Umbilical cord (tissue), 2 donors: Measurements from ENCODE around the gene VWA7. TPM values are rescaled to one million over a fixed set of nuclear protein-coding genes. Genes with fewer than 3 reads are reported as not detected.
"Not testable (repeated sequence)": the region's sequence is repeated elsewhere in the genome, so short reads cannot be mapped to it uniquely, and the experiment has no call there.

Source experiments
- DNase-seq: peaks from one replicate; pipeline ENCODE4 v3.0.0-alpha.2; 2015; ENCODE audit warnings: low spot score
- total RNA-seq: library from RNA; depleted of rRNA; stranded (reverse); fragments of >200 nt; gene quantifications from one replicate; pipeline ENCODE4 v1.2.3, GENCODE V29; 2014; ENCODE audit warnings: low replicate concordance; ENCODE audit not compliant: insufficient read depth

VWA7 gene
- not detected for total RNA-seq

DNA sequence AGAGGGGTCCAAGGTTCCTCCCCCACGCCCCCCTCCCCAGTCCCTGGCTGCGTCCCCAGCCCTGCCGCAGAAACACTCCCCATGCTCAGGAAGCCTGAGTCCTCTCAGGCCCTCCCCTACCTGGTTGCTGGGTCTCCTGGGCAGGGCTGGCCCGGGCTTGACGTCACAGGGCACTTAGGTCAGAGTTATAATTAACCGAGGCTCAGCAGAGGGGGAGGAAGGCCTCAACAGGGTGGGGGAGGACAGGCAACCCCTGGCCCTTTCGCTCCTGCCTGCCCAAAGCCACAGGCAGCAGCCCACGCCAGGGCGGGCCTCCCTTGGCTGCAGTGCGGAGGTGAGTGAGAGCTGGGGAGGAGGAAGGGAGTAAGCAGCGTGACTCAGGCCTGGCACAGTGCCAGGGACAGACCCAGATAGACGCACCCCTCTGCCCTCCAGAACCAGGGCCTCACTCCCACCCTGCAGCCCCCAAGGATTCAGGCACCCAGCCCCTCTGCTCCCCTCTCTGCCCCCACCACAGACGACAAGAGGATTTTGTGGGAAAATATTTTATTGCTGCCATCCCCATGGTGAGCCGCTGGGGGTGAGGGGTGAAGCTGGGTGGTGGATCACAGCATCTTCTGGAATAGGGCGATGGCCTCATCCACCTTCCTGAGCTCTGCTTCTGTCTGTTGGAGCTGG lies at the start of gene VWA7:
VWA7 (minus strand) TSS at position 340 of the 678 bp plus-strand sequence. CDS start 549 bp downstream, outside the sequence.
- peak; percentile 60 for DNase-seq

DNA sequence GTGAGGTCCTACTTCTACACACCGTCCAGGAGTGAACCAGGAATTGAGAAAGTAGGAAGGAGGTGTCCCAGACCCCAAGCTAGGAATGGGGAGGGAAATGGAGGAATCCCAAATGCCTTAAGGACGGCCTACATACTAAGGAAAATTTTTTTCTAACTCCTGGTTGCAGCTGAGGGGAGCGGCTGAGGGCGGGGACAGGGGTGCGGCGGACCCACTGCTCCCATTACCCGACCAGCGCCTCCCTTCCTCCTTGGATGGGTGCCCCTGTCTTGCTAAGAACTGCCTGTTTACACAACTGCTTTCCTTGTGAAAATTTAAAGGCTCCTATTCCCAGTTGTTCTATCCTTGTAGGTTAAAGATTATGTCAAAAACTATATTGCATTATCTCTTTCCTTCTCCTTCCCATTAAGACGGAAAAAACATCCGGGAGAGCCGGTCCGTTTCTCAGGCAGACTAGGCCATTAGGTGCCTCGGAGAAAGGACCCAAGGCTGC lies 49.7 kb upstream of the VWA7 start:
- peak; percentile 96 for DNase-seq

- DNase-seq, result no peak
These were observed 48.4 kb upstream of the VWA7 start for GRCh38 chr6:31825553-31825952.

- not testable (repeated sequence) for DNase-seq
These were observed 46.6 kb upstream of the VWA7 start for GRCh38 chr6:31823592-31824196.

DNA sequence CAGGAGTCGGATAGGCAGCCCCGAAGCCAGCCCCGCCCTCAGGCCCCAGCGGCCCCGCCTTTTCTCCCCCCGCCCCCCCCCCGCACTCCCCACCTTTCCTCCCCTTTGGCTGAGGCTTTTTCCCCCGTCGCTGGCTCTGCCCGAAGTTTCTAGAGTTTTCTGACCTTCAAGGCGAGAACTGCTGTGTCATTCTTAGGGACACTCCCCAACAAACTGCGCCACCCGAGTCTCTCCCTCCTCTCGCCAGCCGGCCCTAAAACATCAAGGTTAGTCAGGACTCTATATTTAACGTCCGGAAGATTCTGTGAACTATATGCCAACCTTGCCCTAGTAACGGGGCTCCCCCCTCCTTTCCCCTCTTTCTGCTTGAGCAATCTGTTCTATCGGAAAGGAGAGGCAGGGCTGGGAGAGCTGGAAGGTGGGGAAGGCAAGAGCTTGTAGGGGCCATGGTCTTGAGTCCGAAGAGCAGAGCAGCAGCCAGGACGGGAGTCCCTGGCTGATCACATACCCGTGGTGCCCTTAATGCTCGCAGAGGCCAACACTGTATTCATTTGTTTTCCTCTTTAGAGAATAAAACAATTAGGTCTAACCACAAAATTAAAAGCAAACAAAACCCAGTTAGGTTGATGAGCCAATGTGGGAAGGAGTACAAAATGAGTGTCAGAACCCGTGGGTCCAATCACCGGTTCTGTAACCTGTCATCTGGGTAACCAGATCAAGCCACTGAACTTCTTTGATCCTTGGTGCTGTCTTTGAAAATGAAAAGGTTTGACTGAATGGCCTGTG lies 45.1 kb upstream of the VWA7 start:
- DNase-seq, result peak; percentile 88

GRCh38 chr6:31821301-31822035 lies 44.3 kb upstream of the VWA7 start:
- DNase-seq, result no peak

GRCh38 chr6:31820399-31820798 lies 43.3 kb upstream of the VWA7 start:
- DNase-seq, result not testable (repeated sequence)

DNA sequence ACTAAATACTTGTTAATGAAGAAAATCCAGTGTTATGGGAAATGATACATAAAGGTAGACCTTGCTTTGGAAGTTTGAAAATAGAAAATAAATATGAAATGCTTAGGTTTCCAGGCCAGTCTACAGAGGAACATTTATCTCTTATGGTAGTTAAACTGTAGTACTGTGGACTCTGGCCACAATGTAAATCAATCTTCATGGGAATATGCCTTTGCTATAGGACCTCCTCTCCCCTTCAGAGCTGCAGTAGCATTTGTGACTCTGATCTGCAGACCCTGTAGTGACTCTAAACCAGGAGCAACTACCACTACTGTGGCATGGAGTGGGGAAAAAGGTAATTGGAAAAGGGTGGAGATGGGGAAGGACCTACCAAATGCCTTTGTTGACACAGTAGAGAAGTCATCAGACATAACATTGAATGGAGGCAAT lies 42.8 kb upstream of the VWA7 start:
- DNase-seq, result no peak

GRCh38 chr6:31817929-31818511 lies 40.9 kb upstream of the VWA7 start:
- not testable (repeated sequence) for DNase-seq

- not testable (repeated sequence) for DNase-seq
These were observed 40.2 kb upstream of the VWA7 start for GRCh38 chr6:31817133-31817928.

DNA sequence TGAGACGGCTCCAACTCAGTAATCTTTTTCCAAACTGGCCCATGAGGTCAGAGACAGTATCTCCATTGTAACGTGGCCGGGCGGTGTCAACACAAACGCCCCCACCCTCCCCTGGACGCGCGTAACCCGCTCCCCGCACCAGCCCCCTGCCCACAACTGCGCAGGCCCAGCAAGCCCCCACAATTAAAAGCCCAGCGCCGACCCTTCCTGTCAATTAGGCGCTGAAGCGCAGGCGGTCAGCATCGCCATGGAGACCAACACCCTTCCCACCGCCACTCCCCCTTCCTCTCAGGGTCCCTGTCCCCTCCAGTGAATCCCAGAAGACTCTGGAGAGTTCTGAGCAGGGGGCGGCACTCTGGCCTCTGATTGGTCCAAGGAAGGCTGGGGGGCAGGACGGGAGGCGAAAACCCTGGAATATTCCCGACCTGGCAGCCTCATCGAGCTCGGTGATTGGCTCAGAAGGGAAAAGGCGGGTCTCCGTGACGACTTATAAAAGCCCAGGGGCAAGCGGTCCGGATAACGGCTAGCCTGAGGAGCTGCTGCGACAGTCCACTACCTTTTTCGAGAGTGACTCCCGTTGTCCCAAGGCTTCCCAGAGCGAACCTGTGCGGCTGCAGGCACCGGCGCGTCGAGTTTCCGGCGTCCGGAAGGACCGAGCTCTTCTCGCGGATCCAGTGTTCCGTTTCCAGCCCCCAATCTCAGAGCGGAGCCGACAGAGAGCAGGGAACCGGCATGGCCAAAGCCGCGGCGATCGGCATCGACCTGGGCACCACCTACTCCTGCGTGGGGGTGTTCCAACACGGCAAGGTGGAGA lies 38.1 kb upstream of the VWA7 start, which contains the start of the genes HSPA1A and HSPA1L:
HSPA1A (plus strand) TSS at position 519 of the 814 bp plus-strand sequence; CDS start at position 733, 214 bp downstream.
HSPA1L (minus strand) TSS at position 259 of the 814 bp plus-strand sequence. CDS start 3,311 bp downstream, outside the sequence.
- DNase-seq, result peak; percentile 99

DNA sequence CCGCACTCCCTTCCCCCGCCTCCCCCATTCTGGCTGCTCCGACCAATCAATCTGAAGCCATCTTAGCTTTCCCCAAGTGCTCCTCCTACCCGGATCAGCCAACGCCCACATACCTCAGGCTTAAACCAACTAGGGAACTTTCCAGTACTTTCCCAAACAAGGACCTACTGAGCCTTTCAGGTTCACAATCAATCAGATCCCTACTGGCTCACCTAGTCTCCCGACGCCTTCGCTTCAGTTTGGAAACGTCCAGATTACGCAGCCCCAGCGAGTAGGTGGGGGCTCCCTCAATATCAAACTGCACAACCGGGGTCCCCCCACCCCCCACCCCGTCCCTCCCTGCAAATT lies 37.5 kb upstream of the VWA7 start:
- DNase-seq, result peak; percentile 99

DNA sequence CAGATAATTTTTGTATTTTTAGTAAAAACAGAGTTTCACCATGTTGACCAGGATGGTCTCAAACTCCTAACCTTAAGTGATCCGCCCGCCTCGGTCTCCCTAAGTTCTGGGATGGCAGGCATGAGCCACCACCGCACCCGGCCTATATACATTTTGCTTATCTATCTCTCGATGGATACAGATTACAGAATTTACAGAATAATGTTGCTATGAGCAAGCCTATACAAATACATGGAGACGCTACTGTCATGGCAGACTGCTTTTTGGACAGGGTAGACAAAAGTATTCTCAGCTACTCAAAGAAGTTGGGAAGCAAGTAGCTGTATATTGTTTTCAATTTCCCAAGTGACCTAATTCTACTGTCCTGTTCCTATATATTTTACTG lies 36.3 kb upstream of the VWA7 start:
- DNase-seq, result no peak

GRCh38 chr6:31811645-31812044 lies 34.5 kb upstream of the VWA7 start:
- DNase-seq, result no peak

DNA sequence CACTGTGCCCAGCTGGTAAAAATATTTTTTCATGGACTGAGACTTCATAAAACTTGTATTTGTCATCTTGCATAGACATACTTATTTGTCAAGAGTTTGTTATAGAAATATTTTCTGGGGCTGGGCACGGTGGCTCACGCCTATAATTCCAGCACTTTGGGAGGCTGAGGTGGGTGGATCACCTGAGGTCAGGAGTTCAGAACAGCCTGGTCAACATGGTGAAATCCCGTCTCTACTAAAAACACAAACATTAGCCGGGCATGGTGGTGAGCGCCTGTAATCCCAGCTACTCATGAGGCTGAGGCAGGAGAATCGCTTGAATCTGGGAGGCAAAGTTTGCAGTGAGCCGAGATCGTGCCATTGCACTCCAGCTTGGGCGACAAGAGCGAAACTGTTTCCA lies 31.5 kb upstream of the VWA7 start:
- not testable (repeated sequence) for DNase-seq

- DNase-seq, result peak; percentile 99
These were observed 29.5 kb upstream of the VWA7 start, which contains the start of gene LSM2 for GRCh38 chr6:31806470-31807272. TSS of gene LSM2 (minus strand) at chr6:31806966. CDS start at chr6:31806757, 209 bp downstream.

DNA sequence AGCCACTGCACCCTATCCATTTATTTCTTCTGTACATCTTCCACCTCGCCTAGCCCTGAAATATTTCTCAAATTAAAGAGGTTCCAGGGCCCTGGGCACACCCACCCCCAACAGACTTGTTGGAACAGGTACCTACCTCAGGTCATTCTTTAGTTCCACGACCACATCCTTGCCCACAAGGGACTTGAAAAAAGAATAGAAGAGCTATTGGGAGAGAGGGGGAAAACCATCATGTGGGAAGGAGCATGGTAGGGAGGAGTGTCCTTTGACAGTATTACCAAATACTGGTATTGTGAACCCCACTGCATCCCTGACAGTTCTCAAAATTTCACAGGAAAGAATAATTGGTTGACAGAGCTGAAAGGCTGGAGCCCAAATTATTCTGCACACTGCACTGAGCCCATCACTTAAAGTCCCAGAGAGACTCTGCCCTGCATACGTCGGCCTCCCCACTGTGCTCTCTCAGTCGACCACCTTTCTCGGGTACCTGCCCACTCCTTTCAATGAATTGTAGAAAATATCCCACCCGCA lies 28.9 kb upstream of the VWA7 start:
- no peak for DNase-seq
